GM19023 (cell line): ENCODE measurements around the gene GAPVD1.

ENCODE experiments used
- ATAC-seq: cut with Tn5 transposase; IDR thresholded peaks from one replicate; pipeline ENCODE4 v1.9.1; 2021; ENCODE audit warnings: mild to moderate bottlenecking, moderate library complexity; ENCODE audit not compliant: unreplicated experiment

GAPVD1 gene

DNA sequence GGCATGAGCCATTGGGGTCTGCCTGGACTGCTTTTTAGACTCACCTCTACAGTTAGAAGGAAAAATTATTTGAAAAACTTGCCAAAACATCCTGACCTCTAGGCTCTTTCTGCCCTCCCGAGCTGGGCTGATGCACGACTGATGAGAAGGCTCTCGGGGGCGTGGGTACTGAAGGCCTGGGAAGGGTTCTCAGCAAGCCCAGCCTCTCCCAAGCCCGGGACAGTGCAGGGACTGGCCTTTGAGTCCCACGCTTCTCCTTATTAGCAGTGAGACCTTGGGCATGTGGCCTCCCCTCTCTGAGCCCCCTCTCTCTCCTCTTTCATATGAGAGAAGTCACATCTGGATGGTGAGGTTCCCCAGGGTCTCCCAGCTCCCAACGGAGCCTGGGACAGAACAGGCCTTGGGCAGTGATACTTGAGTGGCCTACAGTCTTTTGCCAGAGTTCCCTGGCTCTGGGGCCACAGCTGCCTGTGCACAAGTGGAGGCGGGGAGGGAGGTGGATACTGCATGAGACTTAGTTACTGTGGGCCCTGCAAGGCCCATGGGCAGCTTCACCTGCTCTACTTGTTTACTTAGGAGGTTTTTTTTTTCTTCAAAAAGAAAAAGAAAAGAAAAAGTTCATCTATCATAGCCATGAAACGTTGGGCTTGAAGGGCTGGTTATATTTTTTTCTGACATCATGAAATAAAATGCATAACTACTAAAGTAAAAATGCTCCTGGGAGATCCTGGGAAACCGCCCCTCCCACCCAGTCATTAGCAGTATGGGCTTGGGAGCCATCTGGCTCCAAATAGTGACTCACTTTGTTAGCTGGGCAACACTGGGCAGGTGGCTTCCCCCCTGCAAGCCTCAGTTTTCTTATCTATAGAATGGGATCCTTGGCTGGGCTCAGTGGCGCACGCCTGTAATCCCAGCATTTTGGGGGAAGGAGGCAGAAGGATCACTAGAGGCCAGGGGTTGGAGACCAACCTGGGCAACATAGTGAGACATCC is 139.4 kb downstream of the GAPVD1 start:
- ATAC-seq: no peak

DNA sequence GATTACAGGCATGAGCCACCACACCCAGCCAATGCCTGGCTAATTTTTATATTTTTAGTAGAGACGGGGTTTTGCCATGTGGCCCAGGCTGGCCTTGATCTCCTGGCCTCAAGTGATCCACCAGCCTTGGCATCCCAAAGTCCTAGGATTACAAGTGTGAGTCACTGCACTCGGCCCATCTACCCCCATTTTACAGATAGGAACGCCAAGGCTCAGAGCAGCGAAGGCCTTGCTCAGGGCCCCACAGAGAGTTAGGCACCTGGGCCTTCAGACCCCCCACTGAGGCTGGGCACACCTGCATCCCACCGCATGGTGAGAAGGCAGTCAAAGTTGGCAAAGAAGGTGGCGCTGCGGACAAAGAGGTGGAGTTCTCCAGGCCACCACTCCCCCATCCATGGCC is 143.1 kb downstream of the GAPVD1 start:
- ATAC-seq: no peak

DNA sequence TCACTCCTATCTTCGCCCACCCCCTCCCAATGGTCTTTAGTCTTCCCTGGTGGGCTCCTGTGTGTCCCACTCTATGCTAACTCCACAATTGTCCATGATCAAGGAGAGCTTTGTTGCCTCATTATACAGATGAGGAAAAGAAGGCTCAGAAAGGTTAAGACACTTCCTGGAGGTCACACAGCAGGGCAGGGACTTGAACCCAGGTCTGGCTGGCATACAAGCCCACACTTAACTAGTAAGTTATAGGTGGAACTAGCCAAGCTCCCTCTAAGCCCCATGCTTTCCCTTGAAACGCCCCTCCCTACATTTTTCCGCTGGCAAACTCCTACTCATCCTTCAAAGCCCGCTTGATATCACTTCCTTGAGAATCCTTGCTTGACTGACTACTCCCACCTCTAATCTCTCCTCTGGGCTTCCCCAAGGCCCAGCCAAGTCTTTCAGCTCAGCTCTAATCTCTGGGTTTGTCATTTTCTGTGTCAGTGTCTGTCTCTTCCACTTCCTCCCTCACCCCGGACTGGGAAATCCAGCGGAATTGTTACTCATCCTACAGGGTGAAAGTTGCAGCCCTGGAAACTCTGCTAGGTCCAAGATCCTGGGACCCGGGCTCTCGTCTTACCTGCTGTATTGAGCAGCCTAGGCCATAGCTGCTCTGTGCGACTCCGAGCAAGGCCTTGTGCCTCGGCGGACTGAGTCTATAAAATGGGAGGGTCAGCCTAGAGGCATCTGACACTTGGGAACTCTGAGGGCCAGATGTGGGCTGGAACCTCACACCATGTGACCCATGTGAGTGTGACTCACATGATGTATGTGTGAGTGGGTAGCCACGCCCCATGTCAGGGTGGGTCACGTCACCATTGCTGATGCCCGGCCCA is 144.5 kb downstream of the GAPVD1 start:
- no peak for ATAC-seq

DNA sequence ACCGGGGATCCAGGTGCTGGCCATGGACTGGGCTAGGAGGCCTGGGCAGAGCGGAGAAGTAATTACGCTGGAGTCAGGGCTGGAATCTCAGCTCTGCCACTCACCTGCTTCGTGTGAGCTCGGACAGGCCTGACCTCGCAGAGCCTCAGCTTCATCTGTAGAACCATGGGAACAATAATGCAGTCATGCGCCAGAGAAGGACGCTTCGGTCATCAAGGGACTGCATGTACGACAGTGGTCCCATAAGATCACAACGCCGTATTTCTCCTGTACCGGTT is 145.1 kb downstream of the GAPVD1 start:
- ATAC-seq: no peak

DNA sequence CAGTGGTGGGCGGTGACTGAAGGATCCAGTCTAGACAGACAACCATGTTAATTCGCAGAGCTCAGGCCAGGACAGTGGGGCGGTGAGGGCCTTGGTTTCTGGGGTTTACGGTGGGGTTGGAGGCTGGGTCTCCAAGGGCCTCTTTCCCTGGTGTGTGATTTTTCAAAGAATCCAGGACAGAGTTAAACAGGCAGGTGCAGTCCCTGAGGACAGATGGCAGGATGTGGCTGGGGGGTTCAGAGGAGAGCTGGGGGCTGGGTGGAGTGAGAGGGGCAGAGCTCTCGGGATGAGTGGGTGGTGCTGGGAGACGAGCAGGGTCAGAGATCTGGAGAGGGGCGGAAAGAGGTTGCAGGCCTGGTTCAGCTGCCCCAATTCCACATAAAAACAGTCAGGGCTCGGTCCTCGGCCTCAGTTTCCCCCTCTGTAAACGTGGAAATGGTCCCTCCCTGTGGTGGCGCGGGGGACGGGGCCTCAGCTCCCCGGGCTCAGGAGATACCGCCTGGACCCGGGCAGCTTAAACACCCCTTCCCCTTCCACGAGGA is 145.9 kb downstream of the GAPVD1 start:
- peak; percentile 14 for ATAC-seq

DNA sequence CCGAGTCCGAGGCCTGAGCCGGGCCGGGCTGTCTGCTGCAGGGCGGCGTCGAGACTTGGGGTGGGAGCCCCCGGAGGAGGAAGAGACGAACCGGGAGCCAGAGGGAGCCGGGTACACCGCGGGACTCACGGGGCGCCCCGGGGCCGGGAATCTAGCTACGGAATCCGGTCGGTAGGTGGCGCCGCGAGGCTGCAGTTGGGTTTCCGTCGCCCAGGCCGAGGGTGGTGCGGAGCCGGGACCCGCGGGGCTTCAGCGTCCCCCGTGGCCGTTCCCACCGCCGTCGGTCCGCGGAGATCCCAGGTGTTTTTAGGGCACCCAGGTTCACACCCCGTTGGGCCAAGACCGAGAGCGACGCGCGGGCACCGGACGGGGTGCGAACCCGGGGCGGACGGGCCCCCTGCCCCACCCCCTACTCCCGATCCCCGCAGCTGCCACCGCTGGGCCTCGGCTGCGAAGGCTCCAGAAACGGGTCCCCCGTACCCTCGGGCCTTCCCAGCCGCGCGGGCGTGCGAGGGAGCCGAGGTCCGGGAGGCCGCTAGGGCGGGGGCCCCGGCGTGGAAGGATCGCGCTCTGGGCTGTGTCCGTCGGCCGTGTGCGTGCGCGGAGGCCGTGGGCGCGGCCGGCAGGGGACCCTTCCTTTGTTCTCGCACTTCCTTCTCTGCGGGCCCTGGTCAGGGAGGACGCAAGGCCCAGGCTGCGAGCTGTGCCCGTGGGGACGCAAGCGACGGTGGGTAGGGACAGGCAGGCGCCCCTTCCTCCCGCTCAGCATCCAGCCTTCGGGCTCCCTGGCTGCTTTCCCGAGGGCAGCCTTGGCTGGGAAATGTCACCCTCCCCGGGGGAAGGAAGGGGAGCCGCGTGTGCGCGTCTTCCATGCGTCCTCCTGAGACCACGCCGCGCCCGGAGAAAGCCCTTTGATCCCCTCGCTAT is 146.6 kb downstream of the GAPVD1 start:
- peak; percentile 51 for ATAC-seq

DNA sequence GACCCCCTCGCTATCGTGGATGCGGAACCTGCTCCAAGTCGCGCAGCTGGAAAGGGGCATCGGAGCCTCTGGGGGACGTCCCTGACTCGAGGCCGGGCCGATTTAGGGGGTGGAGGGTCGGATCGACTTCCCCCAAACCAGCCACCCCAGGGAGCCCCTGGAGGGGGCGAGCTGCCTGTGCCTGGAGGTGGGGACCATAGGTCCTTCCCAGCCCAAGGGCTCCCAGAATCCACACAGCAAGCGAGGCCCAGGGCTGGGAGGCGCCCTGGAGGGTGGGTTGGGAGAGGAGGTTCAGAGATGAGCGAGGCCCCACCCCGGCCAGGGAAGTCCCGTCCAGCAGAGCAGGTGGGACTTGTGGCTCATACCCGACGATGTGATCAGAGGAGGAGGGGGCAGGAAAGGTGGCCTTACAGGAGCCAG is 147.6 kb downstream of the GAPVD1 start:
- ATAC-seq: no peak

DNA sequence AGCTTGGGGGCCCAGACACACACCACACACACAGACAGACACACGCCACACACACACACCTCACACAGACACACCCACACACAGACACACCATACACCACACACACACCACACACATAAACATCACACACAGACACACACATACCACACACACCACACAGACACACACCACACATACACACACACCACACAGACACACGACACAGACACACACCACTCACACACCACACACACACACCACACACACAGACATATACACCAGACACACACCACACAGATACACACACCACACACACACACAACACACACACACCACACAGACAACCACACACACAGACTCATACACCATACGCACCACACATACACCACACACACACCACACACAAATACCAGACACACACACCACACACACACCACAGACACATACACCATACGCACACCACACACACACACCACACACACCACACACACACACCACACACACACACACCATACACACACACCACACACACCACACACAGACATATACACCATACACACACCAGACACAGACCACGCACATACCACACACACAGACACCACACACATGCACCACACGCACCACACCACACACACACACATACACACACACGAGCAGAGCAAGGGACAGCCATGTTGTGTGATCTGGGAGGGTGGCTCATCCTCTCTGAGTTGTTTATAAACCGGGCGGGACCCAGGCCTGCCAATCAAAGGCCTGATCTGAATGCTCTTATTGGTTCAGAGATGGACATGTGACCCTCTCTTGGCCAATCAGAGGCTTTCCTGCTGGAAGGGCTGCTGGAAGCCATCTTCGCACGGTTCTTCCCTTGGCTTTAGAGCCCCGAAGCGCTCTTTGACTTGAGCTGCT is 148.3 kb downstream of the GAPVD1 start:
- ATAC-seq: peak; percentile 38

DNA sequence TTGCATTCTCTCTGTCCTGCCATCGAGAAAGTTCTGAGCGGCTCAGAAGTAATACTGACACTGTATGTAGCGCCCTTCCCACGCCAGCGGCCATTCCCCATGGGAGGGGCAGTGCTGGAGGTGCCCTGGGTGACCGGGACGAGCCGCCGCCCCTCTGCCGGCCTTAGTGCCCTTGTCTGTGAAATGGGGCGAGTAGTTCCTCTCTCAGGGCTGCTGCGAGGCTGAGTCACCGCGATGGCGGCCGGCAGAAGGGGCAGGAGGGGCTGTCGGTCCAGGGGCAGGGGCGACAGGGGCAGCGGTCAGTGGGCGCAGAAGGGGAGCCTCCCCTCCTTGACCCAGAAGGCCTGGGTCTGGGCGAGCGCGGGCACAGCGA is 148.9 kb downstream of the GAPVD1 start:
- no peak for ATAC-seq

DNA sequence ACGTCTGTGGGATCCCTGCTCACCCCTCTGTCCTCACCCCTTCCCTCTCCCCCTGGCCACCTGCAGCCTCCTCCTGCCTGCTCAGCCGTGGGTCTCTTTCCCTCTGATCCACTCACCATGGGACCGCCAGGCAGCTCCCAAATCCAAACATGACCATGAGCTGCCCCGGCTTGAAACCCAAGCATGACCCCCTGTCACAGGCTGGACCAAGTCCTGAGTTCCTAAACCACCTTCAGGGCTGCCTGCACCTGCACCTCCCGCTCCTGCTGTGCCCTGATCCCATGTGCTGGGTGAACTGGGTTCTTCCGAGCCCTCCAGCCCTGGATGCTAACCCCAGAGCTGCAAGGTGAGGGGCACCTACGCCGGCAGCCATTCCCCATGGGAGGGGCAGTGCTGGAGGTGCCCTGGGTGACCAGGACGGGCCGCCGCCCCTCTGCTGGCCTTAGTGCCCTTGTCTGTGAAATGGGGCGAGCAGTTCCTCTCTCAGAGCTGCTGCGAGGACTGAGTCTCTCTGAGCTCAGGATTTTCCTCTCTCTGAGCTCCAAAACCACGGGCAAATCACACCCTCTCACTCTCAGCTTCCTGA is 149.6 kb downstream of the GAPVD1 start:
- no peak for ATAC-seq

DNA sequence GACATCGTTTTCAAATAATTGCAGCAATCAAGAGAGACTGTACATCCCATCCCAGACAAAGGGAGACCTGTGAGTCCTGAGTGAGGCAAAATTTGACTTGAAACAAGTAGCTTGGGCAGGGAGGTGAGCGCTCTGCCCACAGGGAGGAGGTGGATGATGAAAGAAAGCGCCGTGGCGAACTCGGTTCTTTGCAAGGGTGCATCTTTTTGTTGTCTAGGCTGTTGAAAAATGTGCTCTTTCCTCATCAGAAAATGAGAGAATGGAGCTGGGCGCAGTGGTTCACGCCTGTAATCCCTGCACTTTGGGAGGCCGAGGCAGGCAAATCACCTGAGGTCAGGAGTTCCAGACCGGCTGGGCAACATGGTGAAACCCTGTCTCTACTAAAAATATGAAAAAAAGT is 150.5 kb downstream of the GAPVD1 start:
- no peak for ATAC-seq

DNA sequence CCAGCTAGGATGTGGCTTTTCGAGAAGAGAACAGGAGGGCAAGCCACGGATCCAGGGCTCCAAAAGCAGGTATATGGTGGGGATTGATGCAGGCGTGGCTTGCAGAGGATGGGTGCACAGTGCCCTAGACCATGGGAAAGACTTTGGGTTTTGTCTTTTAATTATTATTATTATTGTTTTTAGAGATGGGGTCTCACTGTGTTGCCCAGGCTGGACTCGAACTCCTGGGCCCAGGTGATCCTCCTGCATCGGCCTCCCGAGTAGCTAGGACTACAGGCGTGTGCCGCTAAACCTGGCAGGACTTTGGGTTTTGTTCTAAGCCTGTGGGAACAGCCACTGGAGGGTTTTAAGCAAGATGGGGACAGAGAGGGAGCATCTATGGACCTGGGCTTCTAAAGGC is 152.0 kb downstream of the GAPVD1 start:
- no peak for ATAC-seq

DNA sequence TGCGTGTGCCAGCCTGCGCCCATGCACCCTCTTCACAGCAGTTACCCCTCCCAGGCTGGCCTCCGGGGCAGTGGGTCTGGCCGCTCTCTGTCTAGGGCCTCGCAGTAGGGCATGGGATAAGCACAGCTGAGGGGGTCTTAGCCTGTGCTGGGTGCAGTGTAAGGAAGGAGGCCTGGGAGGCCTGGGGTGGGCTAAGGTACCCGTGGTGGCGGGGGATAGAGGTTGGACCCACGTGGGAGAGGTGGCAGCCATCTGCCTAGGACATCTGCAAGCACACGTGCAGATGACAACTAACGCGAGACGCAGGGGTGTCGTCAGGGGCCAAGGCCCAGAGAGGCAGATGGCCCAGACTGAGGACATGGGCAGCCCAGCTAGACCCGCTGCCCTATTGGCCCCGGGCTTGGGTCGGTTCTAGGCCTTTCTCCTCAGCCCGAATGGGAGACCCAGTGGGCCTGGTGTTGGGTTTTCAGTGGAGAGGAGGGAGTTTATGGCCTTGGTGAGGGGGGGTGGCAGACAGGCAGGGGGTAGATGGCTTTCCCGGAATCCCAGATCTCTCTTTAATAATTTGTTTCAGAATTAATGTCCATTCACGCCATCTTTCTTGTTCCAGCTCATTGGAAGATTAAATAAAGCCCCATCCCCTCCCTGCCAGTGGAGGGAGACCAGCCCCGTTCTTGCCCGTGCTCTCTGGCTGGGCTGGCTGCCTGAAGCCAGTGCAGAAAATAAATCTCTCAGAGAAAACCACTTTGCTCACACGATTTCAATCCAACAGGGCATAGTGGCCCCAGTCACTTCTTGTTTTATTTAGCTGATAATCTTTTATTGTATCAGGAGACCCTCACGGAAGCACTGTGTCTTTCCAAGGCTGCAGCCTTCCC is 154.2 kb downstream of the GAPVD1 start:
- ATAC-seq: no peak

DNA sequence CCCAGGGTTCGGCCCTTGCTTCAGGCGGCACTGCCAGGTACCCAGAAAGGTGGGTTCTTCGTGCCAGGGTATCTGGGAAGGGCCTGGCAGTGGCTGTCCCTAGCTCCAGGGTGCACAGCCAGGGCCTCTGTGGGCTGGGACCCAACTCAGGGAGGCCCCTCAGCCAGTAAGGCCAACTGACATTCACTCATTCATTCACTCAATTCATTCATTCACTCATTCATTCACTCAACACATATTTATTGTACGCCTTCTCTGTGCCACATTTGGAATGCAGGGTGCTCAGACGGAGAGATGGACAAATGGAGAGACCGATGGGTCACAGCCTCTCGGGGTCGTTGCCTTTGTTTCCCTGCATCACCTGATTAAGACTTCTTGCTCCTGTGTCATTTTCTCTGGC is 154.9 kb downstream of the GAPVD1 start:
- ATAC-seq: no peak
